ENCODE measurements around the gene COL23A1.

The COL23A1 gene

DNA sequence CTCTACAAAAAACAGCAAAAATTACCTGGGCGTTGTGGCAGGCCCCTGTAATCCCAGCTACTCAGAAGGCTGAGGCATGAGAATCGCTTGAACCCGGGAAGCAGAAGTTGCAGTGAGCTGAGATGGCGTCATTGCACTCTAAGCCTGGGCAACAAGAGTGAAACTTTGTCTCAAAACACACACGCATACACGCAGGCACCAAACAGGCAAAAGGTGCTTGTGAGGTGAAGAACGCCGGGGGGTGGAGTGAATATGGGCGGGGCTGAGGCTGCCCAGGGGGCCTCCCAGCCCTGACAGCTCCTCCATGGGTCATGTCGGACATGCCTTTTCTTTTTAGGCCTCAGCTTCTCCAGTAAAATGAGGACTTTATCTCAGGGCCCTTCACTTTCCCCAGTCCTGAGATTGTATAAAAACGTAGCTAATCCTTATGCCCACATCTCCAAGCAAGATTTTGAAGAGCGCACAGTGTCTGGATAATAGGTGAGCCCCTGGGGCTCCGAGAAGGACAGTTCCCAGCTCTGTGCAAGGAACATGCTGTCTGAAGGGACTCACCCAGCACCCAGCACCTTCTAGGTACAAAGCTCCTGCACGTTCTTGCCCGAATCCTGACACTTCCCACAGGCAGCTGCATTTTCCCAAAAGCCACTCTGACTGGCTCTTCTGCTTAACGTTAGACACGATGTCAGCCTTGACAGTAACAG lies 168.3 kb downstream of the COL23A1 start:
- DNase-seq (ENCODE audit: low spot score), result no peak
- TF ChIP-seq, protein P1, sequence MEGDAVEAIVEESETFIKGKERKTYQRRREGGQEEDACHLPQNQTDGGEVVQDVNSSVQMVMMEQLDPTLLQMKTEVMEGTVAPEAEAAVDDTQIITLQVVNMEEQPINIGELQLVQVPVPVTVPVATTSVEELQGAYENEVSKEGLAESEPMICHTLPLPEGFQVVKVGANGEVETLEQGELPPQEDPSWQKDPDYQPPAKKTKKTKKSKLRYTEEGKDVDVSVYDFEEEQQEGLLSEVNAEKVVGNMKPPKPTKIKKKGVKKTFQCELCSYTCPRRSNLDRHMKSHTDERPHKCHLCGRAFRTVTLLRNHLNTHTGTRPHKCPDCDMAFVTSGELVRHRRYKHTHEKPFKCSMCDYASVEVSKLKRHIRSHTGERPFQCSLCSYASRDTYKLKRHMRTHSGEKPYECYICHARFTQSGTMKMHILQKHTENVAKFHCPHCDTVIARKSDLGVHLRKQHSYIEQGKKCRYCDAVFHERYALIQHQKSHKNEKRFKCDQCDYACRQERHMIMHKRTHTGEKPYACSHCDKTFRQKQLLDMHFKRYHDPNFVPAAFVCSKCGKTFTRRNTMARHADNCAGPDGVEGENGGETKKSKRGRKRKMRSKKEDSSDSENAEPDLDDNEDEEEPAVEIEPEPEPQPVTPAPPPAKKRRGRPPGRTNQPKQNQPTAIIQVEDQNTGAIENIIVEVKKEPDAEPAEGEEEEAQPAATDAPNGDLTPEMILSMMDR (IDR thresholded peaks at IDR 0.05; ENCODE audit: extremely low read depth, insufficient read depth, missing control alignments), result no peak
- in situ Hi-C loops (cut with MboI; ENCODE audit: low pct_unique_long_range_greater_than_20kb, low sequenced_read_pairs, unreplicated experiment), result no loop called here

DNA sequence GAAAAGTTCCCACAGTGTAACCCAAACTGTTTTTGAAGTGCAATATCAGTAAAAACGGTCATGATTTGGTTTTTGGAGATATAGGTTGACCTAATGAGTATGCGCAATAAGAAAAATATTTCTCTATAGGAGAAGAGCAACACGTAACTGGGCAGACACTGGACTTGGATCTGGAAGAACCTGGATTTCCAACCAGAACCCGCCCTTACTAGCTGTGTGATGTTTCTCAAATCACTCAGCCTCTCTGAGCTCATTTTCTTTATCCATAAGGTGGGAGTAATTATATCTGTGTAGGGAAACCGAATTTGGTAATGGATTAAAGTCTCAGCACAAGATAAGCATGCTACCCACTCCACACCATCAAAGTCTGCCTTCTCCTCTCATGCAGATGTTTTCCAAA lies 169.1 kb downstream of the COL23A1 start:
- no peak for DNase-seq (ENCODE audit: low spot score)
- TF ChIP-seq, protein P1 (IDR thresholded peaks at IDR 0.05; ENCODE audit: extremely low read depth, insufficient read depth, missing control alignments), result no peak
- in situ Hi-C loops (cut with MboI; ENCODE audit: low pct_unique_long_range_greater_than_20kb, low sequenced_read_pairs, unreplicated experiment), result no loop called here

DNA sequence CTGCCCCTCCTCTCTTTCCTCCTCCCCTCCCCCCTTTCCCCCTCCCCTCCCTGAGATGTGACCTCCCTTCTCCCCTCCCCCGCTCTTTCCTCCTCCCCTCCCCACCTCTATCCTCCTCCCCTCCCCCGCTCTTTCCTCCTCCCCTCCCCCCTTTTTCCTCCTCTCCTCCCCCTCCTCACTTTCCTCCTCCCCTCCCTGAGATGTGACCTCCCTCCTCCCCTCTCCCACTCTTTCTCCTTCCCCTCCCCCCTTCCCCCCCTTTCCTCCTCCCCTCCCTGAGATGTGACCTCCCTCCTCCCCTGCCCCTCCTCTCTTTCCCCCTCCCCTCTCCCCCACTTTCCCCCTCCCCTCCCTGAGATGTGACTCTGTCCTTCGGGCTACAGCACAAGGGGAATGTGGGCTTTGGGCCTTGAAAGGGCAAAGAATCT lies 169.8 kb downstream of the COL23A1 start:
- in situ Hi-C loops (cut with MboI; ENCODE audit: low pct_unique_long_range_greater_than_20kb, low sequenced_read_pairs, unreplicated experiment), result no loop called here
- TF ChIP-seq, protein P1 (IDR thresholded peaks at IDR 0.05; ENCODE audit: extremely low read depth, insufficient read depth, missing control alignments), result no peak

DNA sequence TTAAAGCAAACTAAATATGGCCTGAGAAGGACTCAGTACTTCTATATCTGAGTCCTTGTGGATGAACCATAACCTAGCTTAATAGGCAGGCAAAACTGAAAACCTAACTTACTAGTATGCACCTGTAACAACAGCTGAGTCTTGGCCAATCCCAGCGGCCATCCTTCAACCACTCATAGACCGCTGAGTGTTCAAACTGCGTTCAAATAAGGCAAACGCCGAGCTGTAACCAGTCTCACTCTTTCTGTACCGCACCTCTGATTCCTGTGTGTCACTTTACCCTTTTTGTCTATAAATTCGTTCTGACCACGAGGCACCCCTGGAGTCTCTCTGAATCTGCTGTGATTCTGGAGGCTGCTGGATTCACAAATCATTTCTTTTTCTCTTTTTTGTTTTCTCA lies 170.5 kb downstream of the COL23A1 start:
- no peak for DNase-seq (ENCODE audit: low spot score)
- in situ Hi-C loops (cut with MboI; ENCODE audit: low pct_unique_long_range_greater_than_20kb, low sequenced_read_pairs, unreplicated experiment), result no loop called here
- TF ChIP-seq, protein P1 (IDR thresholded peaks at IDR 0.05; ENCODE audit: extremely low read depth, insufficient read depth, missing control alignments), result no peak

More for the DNA sequence above, 169.8 kb downstream of the COL23A1 start:
- DNase-seq (ENCODE audit: low spot score), result no peak

DNA sequence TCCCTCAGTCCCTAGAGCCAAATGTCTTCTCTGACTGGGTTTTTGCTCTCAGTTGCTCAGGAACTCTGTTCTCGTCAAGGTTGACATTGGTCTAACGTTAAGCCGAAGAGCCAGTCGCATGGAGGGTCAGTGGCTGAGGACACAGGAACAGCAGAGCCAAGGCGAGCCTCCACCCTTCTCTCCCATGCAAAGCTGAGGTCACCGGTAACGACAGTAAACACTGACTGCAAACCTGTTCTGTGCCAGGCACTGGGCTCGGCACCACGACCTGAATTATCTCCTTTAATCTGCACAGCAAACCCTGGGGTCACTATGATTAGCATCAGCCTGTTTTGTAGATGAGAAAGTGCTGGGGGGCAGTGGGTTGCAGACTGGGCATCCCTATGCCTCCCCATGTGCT lies 171.0 kb downstream of the COL23A1 start:
- in situ Hi-C loops (cut with MboI; ENCODE audit: low pct_unique_long_range_greater_than_20kb, low sequenced_read_pairs, unreplicated experiment), result no loop called here
- DNase-seq (ENCODE audit: low spot score), result no peak
- TF ChIP-seq, protein P1 (IDR thresholded peaks at IDR 0.05; ENCODE audit: extremely low read depth, insufficient read depth, missing control alignments), result no peak

DNA sequence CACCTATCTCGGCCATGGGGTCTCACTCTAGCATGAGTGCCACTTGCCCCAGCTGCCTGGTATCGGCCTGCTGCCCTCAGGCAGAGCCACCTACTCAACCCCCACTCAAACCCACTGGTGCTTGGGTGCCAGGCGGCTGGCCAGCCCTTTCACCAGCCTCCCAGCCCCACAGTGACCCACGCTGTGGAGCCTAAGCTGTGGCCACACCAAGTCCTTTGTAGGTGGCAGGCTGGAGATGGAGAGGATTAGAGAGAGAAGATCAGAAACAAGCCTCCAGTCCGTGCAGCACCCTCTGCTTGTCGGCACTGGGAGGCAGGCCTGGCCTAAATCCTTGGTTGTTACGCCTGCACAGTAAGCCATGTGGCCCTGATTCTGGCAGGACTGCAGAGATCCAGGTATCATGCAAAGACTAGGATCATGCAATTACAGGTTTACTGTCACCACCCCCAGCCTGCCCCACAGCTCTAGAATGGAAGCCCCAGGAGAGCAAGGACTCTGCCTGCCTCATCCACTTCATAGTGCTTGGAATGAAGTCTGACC lies 171.7 kb downstream of the COL23A1 start:
- in situ Hi-C loops (cut with MboI; ENCODE audit: low pct_unique_long_range_greater_than_20kb, low sequenced_read_pairs, unreplicated experiment), result no loop called here
- no peak for DNase-seq (ENCODE audit: low spot score)
- TF ChIP-seq, protein P1 (IDR thresholded peaks at IDR 0.05; ENCODE audit: extremely low read depth, insufficient read depth, missing control alignments), result no peak

Data from GM13977 (cell line).